OCI-LY7 (cell line): Measurements from ENCODE around the gene COL16A1. TPM values are rescaled to one million over a fixed set of nuclear protein-coding genes. Genes with fewer than 3 reads are reported as not detected.

Experiments
- BruUV-seq: library from RNA; stranded (reverse); fragments of 400-500 nt; replicated peaks from 2 replicates; lab custom pipeline; 2021; lab: Mats Ljungman, UMichigan
- CTCF ChIA-PET: fragments of 300-600 bp; sonication (Branson Sonifier 250); formaldehyde crosslinking; loops from one replicate; lab custom pipeline; 2022; ENCODE audit warnings: antibody characterized with exemption; ENCODE audit not compliant: unreplicated experiment; lab: Charles Lee
- POLR2A ChIA-PET: fragments of 300-600 bp; sonication (Branson Sonifier 250); formaldehyde crosslinking; loops from one replicate; lab custom pipeline; 2022; ENCODE audit warnings: antibody characterized with exemption; lab: Charles Lee
- DNase-seq: peaks from one replicate; pipeline ENCODE4 v3.0.0-alpha.2; 2015; ENCODE audit warnings: low spot score
- H2AFZ ChIP-seq: fragments of 200-600 bp; sonication (generic), shearing (Covaris generic); 2 replicates; pipeline ENCODE4 v1.6.1; 2014; ENCODE audit warnings: mild to moderate bottlenecking, antibody characterized with exemption, low read length, moderate library complexity
- H3K27ac ChIP-seq: fragments of 200-600 bp; sonication (generic); 2 replicates; pipeline ENCODE4 v1.5.1; 2014; ENCODE audit warnings: mixed run types, low read depth, mild to moderate bottlenecking, moderate library complexity, low read length, inconsistent platforms; ENCODE audit not compliant: poor library complexity, severe bottlenecking
- H3K36me3 ChIP-seq: fragments of 200-600 bp; sonication (generic); 2 replicates; pipeline ENCODE4 v1.6.1; 2014; ENCODE audit warnings: mild to moderate bottlenecking, antibody characterized with exemption, low read length, moderate library complexity, mixed read lengths; ENCODE audit not compliant: insufficient read depth
- H3K4me1 ChIP-seq: fragments of 200-600 bp; sonication (generic); 2 replicates; pipeline ENCODE4 v1.5.1; 2014; ENCODE audit warnings: mild to moderate bottlenecking, low read length; ENCODE audit not compliant: insufficient read depth, poor library complexity, severe bottlenecking
- H3K4me2 ChIP-seq: fragments of 200-600 bp; sonication (generic); 2 replicates; pipeline ENCODE4 v1.6.1; 2014; ENCODE audit warnings: mild to moderate bottlenecking, low read length
- H3K4me3 ChIP-seq: fragments of 200-600 bp; sonication (generic); 2 replicates; pipeline ENCODE4 v1.5.1; 2014; ENCODE audit warnings: mild to moderate bottlenecking, low read depth, low read length; ENCODE audit not compliant: poor library complexity, severe bottlenecking
- H3K79me2 ChIP-seq: fragments of 200-600 bp; sonication (generic); 2 replicates; pipeline ENCODE4 v1.6.1; 2016; ENCODE audit warnings: low read depth, mild to moderate bottlenecking, low read length, moderate library complexity, mixed read lengths; ENCODE audit not compliant: insufficient read depth
- H3K9me2 ChIP-seq: fragments of 200-600 bp; sonication (generic); 2 replicates; pipeline ENCODE4 v1.6.1; 2016; ENCODE audit warnings: mild to moderate bottlenecking, low read length, mixed read lengths; ENCODE audit not compliant: insufficient read depth
- H3K9me3 ChIP-seq: fragments of 200-600 bp; sonication (generic); 2 replicates; pipeline ENCODE4 v1.6.1; 2014; ENCODE audit warnings: mild to moderate bottlenecking, mixed run types, low read length, mixed read lengths
- H4K20me1 ChIP-seq: fragments of 200-600 bp; sonication (generic); 2 replicates; pipeline ENCODE4 v1.6.1; 2014; ENCODE audit warnings: mild to moderate bottlenecking, antibody characterized with exemption, low read length, moderate library complexity, mixed read lengths; ENCODE audit not compliant: insufficient read depth
- CTCF ChIP-seq: fragments of 200-600 bp; sonication (generic); conservative IDR thresholded peaks from 2 replicates; pipeline ENCODE4 v1.5.1; 2014; ENCODE audit warnings: mild to moderate bottlenecking, antibody characterized with exemption, low read length, moderate library complexity, mixed read lengths
- EZH2phosphoT487 ChIP-seq: fragments of 200-600 bp; sonication (generic); IDR thresholded peaks from 2 replicates; pipeline ENCODE4 v1.6.1; 2018; ENCODE audit warnings: low read depth, borderline replicate concordance, mild to moderate bottlenecking, mixed run types, antibody characterized with exemption, low read length, moderate library complexity, mixed read lengths
- intact Hi-C: fragments of 100-400 bp; cut with micrococcal nuclease; formaldehyde crosslinking; loops from one replicate; pipeline ENCODE4 v1.10.0; 2022; ENCODE audit not compliant: unreplicated experiment
- total RNA-seq, 2 experiments: library from RNA; depleted of rRNA in 1 of 2; stranded (reverse); fragments of >200 nt in 1 of 2; shearing (Covaris generic) in 1 of 2; gene quantifications; 2 replicates each; pipeline ENCODE4 v1.2.3, GENCODE V29; 2014 to 2022

The COL16A1 gene
- total RNA-seq, 2 experiments from 2014 or later: not detected

GRCh38 chr1:31657020-31657804 lies 46.6 kb downstream of the COL16A1 start:
- TF ChIP-seq CTCF (no peak), EZH2phosphoT487 (no peak)
- no peaks in the 10 kb centered on the region for H4K20me1 ChIP-seq
- no peaks in the 10 kb centered on the region for H3K36me3 ChIP-seq
- no peak overlapping the region for H3K4me2 ChIP-seq
- intact Hi-C loops: no loop called here
- H3K9me3 ChIP-seq: no peaks in the 10 kb centered on the region
- H3K4me1 ChIP-seq: no peaks in the 10 kb centered on the region
- BruUV-seq: no TSS peak
- ChIA-PET POLR2A (no interaction called here), CTCF (no interaction called here)
- H2AFZ ChIP-seq: no peak overlapping the region
- no peak overlapping the region for H3K4me3 ChIP-seq
- no peaks in the 10 kb centered on the region for H3K9me2 ChIP-seq
- H3K79me2 ChIP-seq: no peaks in the 10 kb centered on the region
- H3K27ac ChIP-seq: no peak overlapping the region
- DNase-seq: no peak

GRCh38 chr1:31655756-31656155 lies 48.1 kb downstream of the COL16A1 start:
- no peak overlapping the region for H3K4me3 ChIP-seq
- H3K27ac ChIP-seq: no peak overlapping the region
- H3K36me3 ChIP-seq: no peaks in the 10 kb centered on the region
- H3K79me2 ChIP-seq: no peaks in the 10 kb centered on the region
- no peaks in the 10 kb centered on the region for H3K4me1 ChIP-seq
- no TSS peak for BruUV-seq
- no peak for DNase-seq
- ChIA-PET POLR2A (no interaction called here), CTCF (no interaction called here)
- H3K4me2 ChIP-seq: no peak overlapping the region
- no peaks in the 10 kb centered on the region for H4K20me1 ChIP-seq
- H3K9me2 ChIP-seq: no peaks in the 10 kb centered on the region
- intact Hi-C loops: no loop called here
- TF ChIP-seq EZH2phosphoT487 (no peak), CTCF (no peak)
- H2AFZ ChIP-seq: no peak overlapping the region
- no peaks in the 10 kb centered on the region for H3K9me3 ChIP-seq

GRCh38 chr1:31655104-31655503 lies 48.7 kb downstream of the COL16A1 start:
- H3K9me2 ChIP-seq: no peaks in the 10 kb centered on the region
- no peak overlapping the region for H2AFZ ChIP-seq
- ChIA-PET POLR2A (no interaction called here), CTCF (interaction anchor here (0.5 kb wide), 1 partner anchor 37 kb away, joined by 3 read pairs; no protein-coding TSS in a partner anchor)
- BruUV-seq: no TSS peak
- no peak overlapping the region for H3K27ac ChIP-seq
- intact Hi-C loops: no loop called here
- no peaks in the 10 kb centered on the region for H4K20me1 ChIP-seq
- DNase-seq: no peak
- TF ChIP-seq CTCF (no peak), EZH2phosphoT487 (no peak)
- H3K4me1 ChIP-seq: no peaks in the 10 kb centered on the region
- H3K9me3 ChIP-seq: no peaks in the 10 kb centered on the region
- H3K4me2 ChIP-seq: no peak overlapping the region
- no peak overlapping the region for H3K4me3 ChIP-seq
- H3K36me3 ChIP-seq: no peaks in the 10 kb centered on the region
- H3K79me2 ChIP-seq: no peaks in the 10 kb centered on the region
